Measurements from ENCODE around the gene MFN2. TPM values are rescaled to one million over a fixed set of nuclear protein-coding genes. Genes with fewer than 3 reads are reported as not detected.

MFN2 gene
- total RNA-seq, 1 experiment from 2014 or later: 72.6 TPM

- Histone ChIP-seq H3K79me2 (ENCODE audit: low read depth) (no peaks in the 10 kb centered on the region), H3K4me2 (no peak overlapping the region), H3K36me3 (ENCODE audit: low read depth) (no peaks in the 10 kb centered on the region), H3K27me3 (ENCODE audit: insufficient read depth, low read depth) (no peaks in the 10 kb centered on the region), H3K27ac (no peak overlapping the region), H2AFZ (no peak overlapping the region), H3K9me2 (ENCODE audit: insufficient read depth) (no peaks in the 10 kb centered on the region), H4K20me1 (ENCODE audit: insufficient read depth) (no peaks in the 10 kb centered on the region), H3K4me3 (no peak overlapping the region), H3K4me1 (replicated peaks; ENCODE audit: insufficient read depth) (no peaks in the 10 kb centered on the region), H3K9me3 (ENCODE audit: insufficient read depth, low read depth) (no peaks in the 10 kb centered on the region), H3F3A (ENCODE audit: insufficient read depth, low read depth) (peaks cover 11% of the 10 kb centered on the region; the same call in 1 of the 2 replicates)
- BruUV-seq (replicated peaks): TSS peak; percentile 42
- CTCF ChIA-PET: no interaction called here
- DNase-seq: no peak
- POLR2A ChIA-PET (ENCODE audit: unreplicated experiment): no interaction called here
- no peak for TF ChIP-seq CTCF (conservative IDR thresholded peaks at IDR 0.05)
- TF ChIP-seq EZH2 (IDR thresholded peaks at IDR 0.05; ENCODE audit: low read depth): no peak
- intact Hi-C loops (cut with micrococcal nuclease; ENCODE audit: unreplicated experiment): no loop called here
These were observed 32.5 kb downstream of the MFN2 start for GRCh38 chr1:12012560-12013316.

GRCh38 chr1:12014141-12014991, 34.1 kb downstream of the MFN2 start:
- CTCF ChIA-PET: no interaction called here
- no TSS peak for BruUV-seq (replicated peaks)
- H2AFZ ChIP-seq: no peak overlapping the region

More at GRCh38 chr1:12014141-12014991, 34.1 kb downstream of the MFN2 start:
- Histone ChIP-seq H3K36me3 (ENCODE audit: low read depth) (no peaks in the 10 kb centered on the region), H3K4me1 (replicated peaks; ENCODE audit: insufficient read depth) (no peaks in the 10 kb centered on the region), H3K79me2 (ENCODE audit: low read depth) (no peaks in the 10 kb centered on the region), H3F3A (ENCODE audit: insufficient read depth, low read depth) (peaks cover 11% of the 10 kb centered on the region; the same call in 1 of the 2 replicates), H3K4me2 (no peak overlapping the region), H3K27me3 (ENCODE audit: insufficient read depth, low read depth) (no peaks in the 10 kb centered on the region), H3K9me2 (ENCODE audit: insufficient read depth) (no peaks in the 10 kb centered on the region), H3K27ac (no peak overlapping the region), H3K4me3 (no peak overlapping the region), H4K20me1 (ENCODE audit: insufficient read depth) (no peaks in the 10 kb centered on the region), H3K9me3 (ENCODE audit: insufficient read depth, low read depth) (no peaks in the 10 kb centered on the region)
- no peak for DNase-seq
- TF ChIP-seq CTCF (conservative IDR thresholded peaks at IDR 0.05): no peak; the same call in 1 of the 2 replicates
- TF ChIP-seq EZH2 (IDR thresholded peaks at IDR 0.05; ENCODE audit: low read depth): no peak
- POLR2A ChIA-PET (ENCODE audit: unreplicated experiment): no interaction called here
- intact Hi-C loops (cut with micrococcal nuclease; ENCODE audit: unreplicated experiment): no loop called here
